HepG2 (cell line): ENCODE data around the gene IL1RAPL1.

Experiments
- CTCF ChIP-seq: sonication (generic); formaldehyde crosslinking; IDR thresholded peaks from 2 replicates; pipeline ENCODE4 v1.5.0; 2020; ENCODE audit warnings: mild to moderate bottlenecking, missing genetic modification reagents, moderate library complexity
- EZH2 ChIP-seq: conservative IDR thresholded peaks from 2 replicates; pipeline ENCODE4 v1.6.1; 2012; ENCODE audit warnings: mild to moderate bottlenecking, low read depth, low read length, moderate library complexity
- POLR2AphosphoS5 ChIP-seq: IDR thresholded peaks from 2 replicates; pipeline ENCODE4 v1.6.1; 2012; ENCODE audit warnings: low read depth, low read length
- SALL2 ChIP-seq: sonication (generic); formaldehyde crosslinking; IDR thresholded peaks from 2 replicates; pipeline ENCODE4 v1.8.1; 2023; ENCODE audit warnings: mild to moderate bottlenecking, missing genetic modification reagents, inconsistent platforms
- ZSCAN20 ChIP-seq: sonication (generic); formaldehyde crosslinking; IDR thresholded peaks from 2 replicates; pipeline ENCODE4 v1.4.0; 2020; ENCODE audit warnings: missing genetic modification reagents, mild to moderate bottlenecking, borderline replicate concordance

- TF ChIP-seq POLR2AphosphoS5, result no peak
- TF ChIP-seq ZSCAN20 (CRISPR knock-in tag), result no peak
- TF ChIP-seq SALL2 (CRISPR knock-in tag), result no peak
- TF ChIP-seq EZH2, result no peak
- TF ChIP-seq CTCF (CRISPR knock-in tag), result no peak
Measured at GRCh38 chrX:29553542-29553941, 966.3 kb downstream of the IL1RAPL1 start.
